ENCODE results near the gene PRKCB. TPM values are rescaled to one million over a fixed set of nuclear protein-coding genes. Genes with fewer than 3 reads are reported as not detected.

Gene PRKCB
- polyA plus RNA-seq, 3 donors, result 3.9 to 4.7 (median 4.3) TPM

- no peak for DNase-seq (ENCODE audit: low read depth in 3 of 3, low spot score in 2 of 3)
These were observed 124.5 kb downstream of the PRKCB start for GRCh38 chr16:23960081-23960885.

- no peak for DNase-seq (ENCODE audit: low read depth in 3 of 3, low spot score in 2 of 3)
These were observed 126.2 kb downstream of the PRKCB start for GRCh38 chr16:23962001-23962400.

- no peak for DNase-seq (ENCODE audit: low read depth in 3 of 3, low spot score in 2 of 3)
These were observed 128.4 kb downstream of the PRKCB start for GRCh38 chr16:23964136-23964535.

GRCh38 chr16:23965137-23965733 is 129.5 kb downstream of the PRKCB start:
- no peak for DNase-seq (ENCODE audit: low read depth in 3 of 3, low spot score in 2 of 3)

- no peak for DNase-seq (ENCODE audit: low read depth in 3 of 3, low spot score in 2 of 3)
These were observed 131.0 kb downstream of the PRKCB start for GRCh38 chr16:23966597-23967394.

GRCh38 chr16:23967775-23968174 is 132.0 kb downstream of the PRKCB start:
- no peak for DNase-seq (ENCODE audit: low read depth in 3 of 3, low spot score in 2 of 3)

- DNase-seq (ENCODE audit: low read depth in 3 of 3, low spot score in 2 of 3), result no peak
These were observed 132.4 kb downstream of the PRKCB start for GRCh38 chr16:23968176-23968575.

GRCh38 chr16:23969468-23970297 is 133.9 kb downstream of the PRKCB start:
- no peak for DNase-seq (ENCODE audit: low read depth in 3 of 3, low spot score in 2 of 3)

- DNase-seq (ENCODE audit: low read depth in 3 of 3, low spot score in 2 of 3), result no peak
These were observed 138.4 kb downstream of the PRKCB start for GRCh38 chr16:23974223-23974622.

- no peak for DNase-seq (ENCODE audit: low read depth in 3 of 3, low spot score in 2 of 3)
These were observed 139.5 kb downstream of the PRKCB start for GRCh38 chr16:23975293-23975692.

- DNase-seq (ENCODE audit: low read depth in 3 of 3, low spot score in 2 of 3), result no peak
These were observed 140.3 kb downstream of the PRKCB start for GRCh38 chr16:23976091-23976490.

- no peak for DNase-seq (ENCODE audit: low read depth in 3 of 3, low spot score in 2 of 3)
These were observed 140.7 kb downstream of the PRKCB start for GRCh38 chr16:23976524-23976923.

- no peak for DNase-seq (ENCODE audit: low read depth in 3 of 3, low spot score in 2 of 3)
These were observed 143.7 kb downstream of the PRKCB start for GRCh38 chr16:23979441-23979840.

- DNase-seq (ENCODE audit: low read depth in 3 of 3, low spot score in 2 of 3), result no peak
These were observed 144.2 kb downstream of the PRKCB start for GRCh38 chr16:23979982-23980381.

GRCh38 chr16:23981429-23982399 is 145.9 kb downstream of the PRKCB start:
- no peak for DNase-seq (ENCODE audit: low read depth in 3 of 3, low spot score in 2 of 3)

- no peak for DNase-seq (ENCODE audit: low read depth in 3 of 3, low spot score in 2 of 3)
These were observed 150.7 kb downstream of the PRKCB start for GRCh38 chr16:23986455-23986854.

- no peak for DNase-seq (ENCODE audit: low read depth in 3 of 3, low spot score in 2 of 3)
These were observed 151.7 kb downstream of the PRKCB start for GRCh38 chr16:23987443-23987842.

- no peak for DNase-seq (ENCODE audit: low read depth in 3 of 3, low spot score in 2 of 3)
These were observed 154.7 kb downstream of the PRKCB start for GRCh38 chr16:23990507-23990906.

GRCh38 chr16:23991066-23991465 is 155.3 kb downstream of the PRKCB start:
- no peak for DNase-seq (ENCODE audit: low read depth in 3 of 3, low spot score in 2 of 3)
